WERI-Rb-1 (cell line): Measurements from ENCODE around the gene GALNT13.

ENCODE experiments used
- DNase-seq: peaks from one replicate; pipeline ENCODE4 v3.0.0-alpha.2; 2020
- H3K27ac ChIP-seq: fragments of 250-450 bp; sonication (Bioruptor Pico); 2 replicates; pipeline ENCODE4 v1.5.1; 2020; ENCODE audit warnings: mild to moderate bottlenecking, moderate library complexity
- H3K27me3 ChIP-seq: fragments of 250-450 bp; sonication (Bioruptor Pico); 2 replicates; pipeline ENCODE4 v1.5.1; 2021; ENCODE audit warnings: mild to moderate bottlenecking, low read depth, moderate library complexity; ENCODE audit not compliant: insufficient read depth, severe bottlenecking
- H3K36me3 ChIP-seq: fragments of 250-450 bp; sonication (Bioruptor Pico); 2 replicates; pipeline ENCODE4 v1.5.1; 2020; ENCODE audit warnings: mild to moderate bottlenecking, moderate library complexity
- H3K4me3 ChIP-seq: 2 replicates; pipeline ENCODE4 v1.5.1; 2011; ENCODE audit warnings: low read depth, mild to moderate bottlenecking, control low read depth, low read length
- H3K9me3 ChIP-seq: fragments of 250-450 bp; sonication (Bioruptor Pico); 2 replicates; pipeline ENCODE4 v1.5.1; 2021; ENCODE audit warnings: mild to moderate bottlenecking, moderate library complexity; ENCODE audit not compliant: severe bottlenecking
- CTCF ChIP-seq: IDR thresholded peaks from 2 replicates; pipeline ENCODE4 v1.5.1; 2011; ENCODE audit warnings: low read depth, mild to moderate bottlenecking, control low read depth, inconsistent platforms, low read length

Gene GALNT13

GRCh38 chr2:153972412-153972811 is 100.7 kb downstream of the GALNT13 start:
- no peaks in the 10 kb centered on the region for H3K9me3 ChIP-seq
- no peaks in the 10 kb centered on the region for H3K27me3 ChIP-seq
- no peak overlapping the region for H3K4me3 ChIP-seq
- DNase-seq = no peak
- no peak for TF ChIP-seq CTCF
- H3K36me3 ChIP-seq = no peaks in the 10 kb centered on the region
- no peak overlapping the region for H3K27ac ChIP-seq

DNA sequence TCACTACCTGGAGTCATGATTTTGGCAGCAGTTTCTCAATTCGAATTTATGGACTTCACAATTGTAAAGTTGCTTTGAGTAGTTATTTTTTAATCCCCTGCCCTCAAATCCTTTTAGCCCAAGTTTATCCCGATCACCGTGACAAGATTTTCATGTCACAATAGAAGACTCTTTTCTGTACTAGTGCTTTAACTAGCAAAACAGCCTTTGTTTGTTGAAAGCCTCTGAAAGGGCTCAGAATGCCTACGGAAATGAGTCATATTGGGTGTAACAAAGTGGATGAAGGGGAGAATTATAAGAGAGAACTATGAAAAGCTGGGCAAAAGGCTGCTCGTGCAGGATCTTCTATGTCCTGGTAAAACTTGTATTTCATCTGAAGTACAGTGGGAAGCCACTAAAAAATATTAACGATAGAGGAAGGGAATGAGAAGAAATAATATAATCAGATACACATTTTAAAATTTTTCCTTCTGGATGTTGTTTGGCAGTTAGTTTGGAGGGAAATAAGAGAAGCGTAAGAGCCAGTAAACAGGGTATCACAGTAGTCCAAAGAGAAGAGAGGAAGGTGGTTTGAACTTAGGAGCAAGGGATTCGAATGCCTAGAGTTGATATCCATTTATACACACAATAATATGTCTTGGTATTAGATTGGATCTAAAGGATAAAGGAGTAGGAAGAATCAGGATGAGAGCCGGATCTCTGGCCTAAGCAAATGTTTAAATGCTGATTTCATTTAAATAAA is 114.9 kb downstream of the GALNT13 start:
- no peak for DNase-seq
- Histone ChIP-seq H3K4me3 (no peak overlapping the region), H3K36me3 (no peaks in the 10 kb centered on the region), H3K9me3 (no peaks in the 10 kb centered on the region), H3K27me3 (no peaks in the 10 kb centered on the region), H3K27ac (no peak overlapping the region)
- no peak for TF ChIP-seq CTCF

DNA sequence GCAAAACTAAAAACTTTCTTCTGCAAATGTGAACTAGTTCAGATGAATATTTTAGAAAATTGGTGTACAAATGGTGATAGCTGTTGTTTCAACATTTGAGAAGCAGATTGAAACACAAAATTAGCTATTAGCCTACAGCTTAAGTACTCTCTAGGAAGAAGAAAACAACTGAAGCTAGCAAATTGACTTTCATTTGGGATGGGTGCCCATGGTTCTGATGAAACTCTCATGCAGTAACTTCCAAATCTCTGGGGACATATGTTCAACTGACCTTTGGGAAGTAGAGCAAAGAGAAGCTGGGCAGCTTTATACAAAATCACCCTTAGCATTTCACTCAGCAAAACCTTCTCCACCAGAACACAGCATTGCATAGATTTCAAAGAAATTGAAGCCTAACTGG is 119.0 kb downstream of the GALNT13 start:
- TF ChIP-seq CTCF = no peak
- Histone ChIP-seq H3K36me3 (no peaks in the 10 kb centered on the region), H3K27ac (no peak overlapping the region), H3K9me3 (no peaks in the 10 kb centered on the region), H3K4me3 (no peak overlapping the region), H3K27me3 (no peaks in the 10 kb centered on the region)
- DNase-seq = no peak

DNA sequence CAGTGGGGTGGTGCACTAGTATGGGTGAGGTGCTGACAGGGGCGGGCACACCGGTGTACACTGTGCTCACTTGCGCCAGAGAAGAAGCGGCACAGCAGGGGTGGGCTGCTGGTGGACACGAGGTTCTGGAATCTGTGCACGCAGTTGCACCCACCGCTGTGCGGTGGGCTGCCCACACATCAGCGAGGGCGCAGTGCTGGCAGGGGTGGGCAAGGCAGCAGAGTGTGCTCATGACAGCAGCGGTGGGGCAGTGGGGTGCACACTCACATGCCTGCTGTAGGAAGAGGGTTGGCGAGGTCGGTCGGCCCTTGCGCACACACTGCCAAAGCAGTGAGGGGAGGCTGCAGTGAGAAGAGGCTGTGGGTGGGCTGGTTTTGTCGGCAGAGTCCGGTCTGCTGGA is 141.8 kb downstream of the GALNT13 start:
- no peak overlapping the region for H3K4me3 ChIP-seq
- no peak overlapping the region for H3K27ac ChIP-seq
- no peaks in the 10 kb centered on the region for H3K36me3 ChIP-seq
- no peaks in the 10 kb centered on the region for H3K27me3 ChIP-seq
- no peak for DNase-seq
- no peaks in the 10 kb centered on the region for H3K9me3 ChIP-seq
- TF ChIP-seq CTCF = no peak

GRCh38 chr2:154015233-154015632 is 143.5 kb downstream of the GALNT13 start:
- H3K9me3 ChIP-seq = no peaks in the 10 kb centered on the region
- H3K27me3 ChIP-seq = no peaks in the 10 kb centered on the region
- DNase-seq = no peak
- H3K4me3 ChIP-seq = no peak overlapping the region
- no peak for TF ChIP-seq CTCF
- no peaks in the 10 kb centered on the region for H3K36me3 ChIP-seq
- no peak overlapping the region for H3K27ac ChIP-seq

GRCh38 chr2:154029504-154029903 is 157.8 kb downstream of the GALNT13 start:
- Histone ChIP-seq H3K27ac (no peak overlapping the region), H3K9me3 (no peaks in the 10 kb centered on the region), H3K4me3 (no peak overlapping the region), H3K27me3 (no peaks in the 10 kb centered on the region), H3K36me3 (no peaks in the 10 kb centered on the region)
- no peak for TF ChIP-seq CTCF
- DNase-seq = no peak
